GM10847 (cell line): ENCODE results near the gene IGSF3.

ENCODE experiments used
- POLR2A ChIP-seq: IDR thresholded peaks from 2 replicates; pipeline ENCODE4 v1.6.1; 2011; ENCODE audit not compliant: insufficient read length; ENCODE audit errors: extremely low read depth

The IGSF3 gene

GRCh38 chr1:116529681-116530080, 137.9 kb downstream of the IGSF3 start:
- no peak for TF ChIP-seq POLR2A

GRCh38 chr1:116529199-116529631, 138.3 kb downstream of the IGSF3 start:
- TF ChIP-seq POLR2A: no peak

GRCh38 chr1:116528329-116529083, 139.0 kb downstream of the IGSF3 start:
- no peak for TF ChIP-seq POLR2A

- TF ChIP-seq POLR2A: no peak
Observed at GRCh38 chr1:116525440-116525839, 142.1 kb downstream of the IGSF3 start.
